ENCODE results near the gene NCAM1.

NCAM1 gene

DNA sequence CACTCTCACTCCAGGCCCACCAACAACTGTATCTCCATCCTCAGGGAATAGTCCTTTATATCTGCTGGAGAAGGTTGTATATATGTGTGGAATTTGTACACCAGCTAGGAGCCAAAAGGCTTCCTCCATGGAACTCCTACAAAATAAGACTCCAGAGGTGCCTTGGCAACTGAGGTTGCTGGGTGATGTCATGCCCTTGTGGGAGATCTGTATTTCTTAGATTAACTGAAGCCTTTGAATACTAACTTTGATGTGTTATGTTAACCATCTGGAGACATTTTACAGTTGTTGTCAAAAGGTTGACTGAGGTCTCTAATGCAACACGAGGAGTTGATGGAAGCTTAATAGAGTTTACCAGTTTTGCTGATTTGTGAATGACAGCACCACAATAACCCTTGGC is 213.7 kb downstream of the NCAM1 start:
- no peak for DNase-seq

DNA sequence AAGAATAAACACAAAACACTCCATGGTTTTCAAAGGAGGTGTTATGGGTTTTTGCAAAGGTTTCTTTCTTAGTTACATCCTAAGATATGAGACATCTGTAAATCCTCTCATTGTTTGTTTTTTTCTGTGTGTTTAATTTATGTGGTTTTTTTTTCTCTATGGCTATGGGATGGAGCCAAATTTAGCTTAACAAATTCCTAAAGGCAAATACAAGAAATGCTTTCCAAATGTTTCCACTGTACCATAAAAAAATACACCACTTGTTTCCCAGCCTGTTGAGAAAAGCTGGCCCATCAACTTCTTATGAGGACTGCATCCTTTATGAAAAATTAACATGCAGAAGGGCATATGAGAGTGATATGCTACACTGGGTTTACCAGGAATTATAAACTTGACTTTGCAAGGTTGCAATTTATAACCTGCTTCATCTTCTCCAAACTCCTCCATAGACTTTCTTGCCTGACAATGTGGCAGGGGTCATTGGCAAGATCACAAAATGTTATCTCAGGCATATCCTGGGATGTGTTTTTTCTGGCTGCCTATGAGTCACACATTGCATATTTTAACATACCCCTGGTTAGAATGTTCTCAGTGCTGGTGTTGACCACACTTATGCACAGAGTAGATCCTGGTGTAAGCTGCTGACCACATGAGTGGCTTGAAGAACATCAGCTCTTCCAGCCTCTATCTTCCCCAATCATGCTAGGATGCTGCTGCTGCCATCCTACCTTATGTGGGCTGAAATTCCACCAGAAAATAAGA is 215.6 kb downstream of the NCAM1 start:
- DNase-seq = no peak

DNA sequence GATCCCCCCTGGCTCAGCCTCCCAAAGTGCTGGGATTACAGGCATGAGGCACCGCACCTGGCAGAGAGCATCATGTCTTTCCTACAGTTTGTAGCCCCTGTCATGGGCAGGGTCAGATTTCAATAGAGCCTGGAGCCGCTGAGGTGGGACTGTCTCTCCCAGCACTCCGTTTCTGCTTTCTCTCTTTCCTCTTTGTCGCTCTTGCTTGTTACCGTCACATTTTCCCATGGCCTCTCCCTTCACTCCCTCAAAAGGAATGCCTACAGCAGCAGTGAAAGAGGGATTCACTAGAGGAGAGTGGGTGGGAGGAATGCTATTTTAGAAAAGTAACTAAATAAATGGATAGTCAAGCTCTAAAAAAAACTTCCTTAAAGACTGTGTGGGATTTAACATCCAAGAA is 216.5 kb downstream of the NCAM1 start:
- no peak for DNase-seq

DNA sequence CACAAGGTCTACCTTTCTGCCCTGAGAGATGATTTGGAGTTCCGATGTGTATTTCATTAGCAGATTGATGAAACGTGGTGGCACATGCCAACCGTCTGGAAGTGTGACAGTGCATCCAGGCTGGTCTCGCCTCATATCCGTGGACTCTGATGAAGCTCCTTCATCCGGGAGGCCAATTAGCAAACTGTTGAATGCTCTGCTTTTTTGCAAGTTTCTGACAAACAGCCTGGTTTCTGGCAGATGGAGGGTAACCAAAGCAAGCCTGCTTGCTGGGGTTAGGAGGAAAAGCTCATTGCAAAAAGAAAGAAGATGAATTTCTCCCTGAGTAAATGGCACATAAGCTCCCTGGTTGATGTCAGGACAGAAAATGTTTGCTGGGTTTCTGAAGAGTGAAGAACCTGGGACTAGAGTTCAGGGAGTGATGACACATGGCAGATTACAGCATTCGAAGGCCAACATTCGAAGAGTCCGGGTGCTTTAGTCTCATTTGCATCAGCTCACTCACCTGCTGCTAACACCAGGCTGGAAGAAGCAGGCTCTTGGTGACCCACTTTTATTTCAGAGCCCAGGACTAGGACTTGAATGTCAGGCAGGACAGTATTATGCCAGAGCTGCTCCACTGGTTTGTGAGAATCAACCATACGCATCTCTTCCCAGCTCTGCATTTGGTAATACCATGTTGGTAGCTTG is 217.3 kb downstream of the NCAM1 start:
- DNase-seq = no peak

DNA sequence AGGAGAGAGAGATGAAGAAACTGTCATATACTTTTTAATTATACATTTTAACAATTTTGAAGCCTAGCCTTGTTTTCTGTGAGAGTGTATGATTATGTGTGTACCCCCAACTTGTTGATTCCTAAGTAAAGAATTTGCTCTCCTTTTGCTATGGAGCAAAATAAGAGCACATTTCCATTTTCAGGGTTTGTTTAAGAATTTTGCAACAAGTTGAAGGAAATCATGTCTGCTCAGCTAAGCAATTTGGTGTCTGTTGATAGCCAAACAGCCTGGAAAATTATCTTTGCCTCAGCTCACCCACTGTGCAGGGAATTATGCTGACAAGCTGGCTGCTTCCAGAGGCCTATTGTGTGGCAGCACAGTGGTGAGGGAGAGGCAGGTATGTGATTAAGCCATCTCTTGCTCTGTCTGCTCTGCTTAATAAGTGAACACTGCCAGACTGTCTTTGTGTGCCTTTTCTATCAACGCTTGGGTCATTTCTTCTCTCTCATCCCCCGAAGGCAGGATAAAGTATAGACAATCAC is 218.0 kb downstream of the NCAM1 start:
- no peak for DNase-seq

DNA sequence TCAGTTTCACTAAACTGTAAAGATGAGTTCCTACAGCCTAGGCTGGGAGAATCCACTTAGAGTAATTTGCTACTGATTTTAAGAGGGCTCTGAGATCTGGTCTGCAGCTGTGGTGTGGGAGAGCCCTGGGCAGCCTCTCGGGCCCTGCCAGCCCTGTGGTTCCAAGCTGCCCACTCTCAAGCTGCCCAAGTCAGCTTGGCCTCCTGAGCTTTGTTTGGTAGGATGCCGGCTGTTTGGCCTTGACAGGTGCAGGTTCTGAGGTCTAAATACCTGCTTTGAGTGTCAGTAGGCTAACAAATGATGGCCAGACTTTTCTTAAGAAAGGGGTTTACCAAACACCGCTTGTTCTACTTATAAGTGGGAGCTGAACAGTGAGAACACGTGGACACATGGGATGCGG is 219.9 kb downstream of the NCAM1 start:
- DNase-seq = no peak

DNA sequence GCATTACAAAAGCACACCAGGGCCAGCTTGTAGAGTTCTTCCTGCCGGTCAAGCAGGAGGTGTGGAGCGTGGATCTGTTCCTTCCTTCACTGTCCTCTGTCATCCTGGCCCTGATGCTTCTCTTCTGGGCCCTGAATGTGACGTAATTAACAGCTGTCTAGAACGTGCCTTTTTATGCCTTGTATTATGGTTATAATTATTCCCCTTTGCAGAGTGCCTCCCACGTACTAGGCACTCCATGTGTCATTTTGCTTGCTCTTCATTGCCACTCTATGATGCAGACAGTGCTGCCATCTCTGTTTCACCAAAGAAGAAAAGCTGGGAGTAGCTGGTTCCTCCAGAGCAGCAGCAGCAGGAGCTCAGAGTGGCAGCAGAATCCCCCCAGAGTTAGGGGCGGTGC is 221.1 kb downstream of the NCAM1 start:
- no peak for DNase-seq

DNA sequence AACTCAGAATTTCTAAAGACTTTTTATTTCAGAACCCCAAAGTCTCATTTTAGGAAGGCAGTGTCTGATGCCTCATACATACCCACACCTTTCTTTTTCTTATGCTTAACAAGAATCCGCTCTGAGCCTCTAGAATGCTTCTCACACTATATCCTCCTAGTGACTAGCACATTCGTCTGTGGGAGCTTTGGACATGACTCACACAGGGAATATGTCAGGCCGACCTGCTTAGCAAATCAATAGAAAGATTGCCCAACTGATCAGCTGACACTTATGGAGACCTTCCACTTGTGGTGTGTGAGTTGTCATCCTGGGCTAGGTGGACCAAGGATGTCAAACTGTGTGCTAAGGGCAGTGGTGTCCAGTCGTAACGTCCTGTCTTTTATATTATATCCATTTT is 223.3 kb downstream of the NCAM1 start:
- DNase-seq = no peak

DNA sequence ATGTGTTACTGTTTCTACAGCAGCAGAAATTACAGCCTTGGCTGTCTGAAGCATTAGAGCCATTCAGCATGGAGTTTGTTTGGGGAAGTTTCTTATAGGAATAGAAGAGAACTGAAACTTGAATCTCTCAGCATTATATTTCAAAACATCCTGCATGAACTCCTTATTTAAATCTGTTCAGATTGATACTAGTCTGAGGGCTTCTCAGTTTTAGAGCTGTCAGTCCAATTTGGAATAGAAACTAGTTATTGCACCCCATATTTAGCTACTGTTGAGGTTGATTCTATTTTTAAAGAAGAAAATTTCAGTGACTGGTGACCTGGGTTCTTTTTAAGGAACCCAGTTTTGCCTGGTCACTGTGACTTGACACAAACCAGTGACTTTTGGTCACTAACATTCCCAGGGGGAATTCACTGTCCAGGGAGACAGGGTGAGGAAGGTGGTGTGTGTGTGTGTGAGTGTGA is 227.2 kb downstream of the NCAM1 start:
- no peak for DNase-seq

DNA sequence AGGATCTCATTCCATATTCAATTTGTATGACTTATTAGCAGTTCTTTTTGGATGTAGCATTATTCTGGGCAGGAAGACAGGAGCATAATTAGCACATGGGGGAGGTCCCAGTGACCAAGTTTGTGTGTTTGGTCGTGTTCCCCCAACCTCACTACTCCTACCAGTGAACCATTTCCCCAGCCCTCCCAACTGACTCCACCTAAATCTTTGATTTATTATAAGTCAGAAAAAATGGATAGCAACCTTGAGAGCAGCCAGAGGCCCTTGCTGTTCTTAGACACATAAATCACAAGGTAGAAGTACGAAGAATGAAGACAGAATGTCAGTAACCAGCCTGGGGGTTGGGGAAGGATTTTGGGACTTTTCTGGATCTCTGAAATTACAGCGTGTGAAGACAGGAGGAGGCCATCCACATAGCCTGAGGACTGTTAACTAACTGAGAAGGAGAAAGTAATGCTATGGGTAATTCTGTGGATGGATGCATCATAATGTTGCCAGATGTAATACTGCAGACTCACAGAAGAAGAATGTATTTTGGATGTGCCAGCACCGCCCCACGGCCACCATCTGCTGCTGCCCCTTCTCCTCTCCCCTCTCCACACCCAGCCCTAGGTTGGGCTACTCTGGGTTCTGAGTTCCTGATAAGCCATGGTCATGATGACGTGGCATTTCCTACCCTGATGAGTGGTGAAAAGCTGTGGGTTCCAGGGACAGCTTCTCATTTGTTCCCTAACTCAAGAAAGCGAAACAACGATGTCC is 228.9 kb downstream of the NCAM1 start:
- no peak for DNase-seq

DNA sequence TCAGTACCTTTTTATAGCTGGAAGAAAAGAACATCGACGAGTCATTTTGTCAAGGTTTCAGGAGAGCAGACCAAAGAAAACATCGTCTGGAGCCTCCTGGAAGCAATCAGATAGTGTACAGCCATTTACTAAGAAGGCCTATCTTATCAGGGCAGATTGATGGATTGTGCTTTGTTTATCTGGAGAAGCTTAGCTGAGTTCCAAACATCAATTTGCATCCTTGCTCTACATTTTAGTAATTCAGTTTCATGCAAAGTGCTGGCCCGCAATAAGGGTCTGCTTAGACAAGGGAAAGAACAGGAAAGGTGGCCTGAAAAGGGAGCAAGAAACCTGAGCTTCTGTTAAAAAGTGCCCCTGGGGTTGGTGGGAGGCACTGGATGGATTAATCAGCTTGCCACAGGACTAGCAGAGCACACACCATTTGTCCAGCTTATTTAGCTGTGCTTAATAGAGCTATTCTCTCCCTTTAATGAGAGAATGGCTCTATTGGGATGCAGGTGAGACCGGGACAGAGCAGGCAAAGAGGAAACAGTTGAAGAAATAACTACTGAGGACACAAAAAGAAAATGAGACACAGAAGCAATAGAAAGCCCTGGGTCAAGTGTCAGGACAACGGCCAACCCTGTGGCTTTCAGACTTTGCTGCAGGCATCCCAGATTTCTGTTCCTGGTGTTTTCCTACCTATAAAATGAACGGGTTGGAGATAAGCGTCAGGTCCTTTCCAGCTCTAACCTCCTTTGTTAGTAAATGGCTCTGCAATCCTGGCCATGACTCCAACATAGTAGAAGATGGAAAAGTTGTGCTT is 231.1 kb downstream of the NCAM1 start:
- DNase-seq = no peak

DNA sequence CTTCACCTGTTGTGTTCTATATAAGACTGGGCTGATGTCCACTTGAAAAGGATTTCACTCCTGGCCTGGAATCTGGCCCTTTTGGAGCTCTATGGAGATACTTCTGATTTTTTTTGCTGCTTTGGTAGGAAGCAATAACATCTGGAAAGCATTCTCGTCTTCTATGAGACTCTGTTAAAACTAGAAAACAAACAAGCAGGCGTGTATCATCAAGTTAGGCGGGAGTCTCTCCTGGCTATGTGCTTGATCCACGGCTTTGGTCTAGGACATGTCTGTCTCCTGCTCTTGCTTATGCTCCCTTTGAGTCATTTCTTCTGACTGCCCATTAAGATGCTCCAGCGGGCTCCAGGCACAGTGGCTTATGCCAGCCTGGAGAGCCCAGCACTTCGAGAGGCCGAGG is 231.8 kb downstream of the NCAM1 start:
- DNase-seq = no peak

DNA sequence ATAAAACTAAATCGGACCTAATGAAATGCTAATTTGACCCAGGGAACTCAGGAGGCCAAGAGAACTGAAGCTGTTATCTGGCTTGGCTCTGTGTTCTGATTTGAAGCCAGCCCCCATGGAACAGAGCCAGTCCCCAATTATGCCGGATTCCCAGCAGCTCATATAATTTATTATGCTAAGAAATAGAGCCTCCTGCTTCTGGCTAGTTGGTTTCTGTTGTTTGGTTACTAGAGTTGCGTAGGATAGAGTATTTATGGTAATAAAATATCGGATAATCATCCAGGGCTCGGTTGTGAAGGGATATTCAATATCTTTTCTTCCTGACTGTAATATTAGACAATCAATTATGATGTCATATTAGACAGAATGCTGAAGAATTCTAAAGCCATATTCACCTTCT is 232.7 kb downstream of the NCAM1 start:
- no peak for DNase-seq

DNA sequence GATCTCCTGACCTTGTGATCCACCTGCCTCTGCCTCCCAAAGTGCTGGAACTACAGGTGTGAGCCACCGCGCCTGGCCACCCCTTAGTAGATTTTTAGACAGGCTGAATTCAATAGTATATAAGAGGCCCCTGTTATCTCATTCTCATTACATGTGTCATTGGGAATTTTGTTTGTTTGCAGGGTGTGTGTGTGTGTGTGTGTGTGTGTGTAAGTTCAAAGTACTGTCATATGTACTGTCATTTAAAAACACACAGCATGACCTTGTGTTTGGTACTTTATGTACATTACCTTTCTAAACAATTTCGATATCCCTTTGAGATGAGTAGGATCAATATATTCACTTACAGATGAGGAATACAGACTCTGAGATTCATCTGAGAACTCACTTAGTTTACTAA is 234.5 kb downstream of the NCAM1 start:
- DNase-seq = no peak

DNA sequence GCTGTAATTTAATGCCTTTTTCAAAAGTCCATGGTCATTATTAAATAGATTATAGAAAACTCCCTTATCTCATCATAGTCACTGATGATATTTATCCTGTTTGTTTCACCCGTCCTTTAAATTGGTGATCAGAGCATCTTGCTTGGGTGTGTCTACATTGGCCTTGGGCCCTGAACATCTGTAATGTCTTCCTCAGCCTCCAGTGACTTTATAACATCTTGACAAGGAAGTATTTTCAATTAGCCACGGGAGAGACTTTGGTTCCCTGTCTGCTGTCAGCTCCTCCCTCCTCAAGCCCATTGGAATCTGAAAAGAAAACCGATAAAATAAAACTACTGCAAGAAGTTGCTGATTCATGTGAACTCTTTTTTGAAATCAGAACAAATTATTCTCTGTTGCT is 236.2 kb downstream of the NCAM1 start:
- no peak for DNase-seq

DNA sequence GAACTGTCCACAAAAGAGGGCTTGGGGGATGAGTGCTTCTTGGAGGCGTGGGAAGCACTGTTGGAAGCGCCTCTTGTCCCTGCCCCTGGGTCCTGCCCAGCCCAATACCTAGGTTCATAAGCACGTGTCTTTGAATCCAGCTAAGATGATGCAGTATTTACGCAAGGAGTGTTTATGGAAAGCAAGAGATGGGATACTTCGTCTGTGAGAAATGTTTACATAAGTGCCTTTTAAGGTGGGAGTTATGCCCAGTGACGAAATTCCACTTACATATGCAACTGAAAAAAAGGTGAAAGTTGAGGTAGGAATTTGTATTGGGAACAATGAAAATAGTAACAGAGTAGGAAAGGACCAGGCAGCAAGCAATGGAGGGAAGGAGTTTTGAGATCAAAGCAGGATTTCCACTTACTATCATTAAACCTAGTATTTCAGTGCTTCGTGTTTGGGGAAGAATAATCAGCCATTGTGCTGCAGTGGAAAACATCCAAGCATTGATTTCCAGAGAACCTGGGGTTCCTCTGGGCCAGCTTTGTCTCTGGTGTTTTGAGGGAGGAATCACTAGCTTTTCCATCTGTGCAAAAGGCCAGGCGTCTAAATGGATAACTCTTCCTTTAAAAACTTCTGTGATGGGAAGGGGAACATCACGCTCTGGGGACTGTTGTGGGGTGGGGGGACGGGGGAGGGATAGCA is 237.9 kb downstream of the NCAM1 start:
- DNase-seq = no peak

DNA sequence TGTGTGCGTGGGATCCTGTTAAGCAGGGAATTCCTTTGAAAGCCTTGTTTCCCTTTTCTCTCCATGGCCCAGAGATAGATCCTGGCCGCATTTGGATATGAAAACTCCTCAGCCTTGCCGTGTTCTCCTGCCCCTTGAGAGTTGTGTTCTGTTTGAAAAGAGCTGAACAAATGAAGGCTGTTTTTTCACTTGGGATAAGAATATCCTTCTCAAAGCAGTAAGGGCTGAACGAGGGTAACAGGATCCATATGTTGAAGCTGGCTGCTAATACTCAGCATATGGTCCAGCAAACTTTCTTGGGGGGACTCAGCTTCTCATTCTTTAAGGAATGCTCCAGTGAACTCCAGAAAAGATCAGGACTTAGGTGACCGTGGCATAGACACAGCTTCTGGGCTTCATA is 238.6 kb downstream of the NCAM1 start:
- DNase-seq = no peak

DNA sequence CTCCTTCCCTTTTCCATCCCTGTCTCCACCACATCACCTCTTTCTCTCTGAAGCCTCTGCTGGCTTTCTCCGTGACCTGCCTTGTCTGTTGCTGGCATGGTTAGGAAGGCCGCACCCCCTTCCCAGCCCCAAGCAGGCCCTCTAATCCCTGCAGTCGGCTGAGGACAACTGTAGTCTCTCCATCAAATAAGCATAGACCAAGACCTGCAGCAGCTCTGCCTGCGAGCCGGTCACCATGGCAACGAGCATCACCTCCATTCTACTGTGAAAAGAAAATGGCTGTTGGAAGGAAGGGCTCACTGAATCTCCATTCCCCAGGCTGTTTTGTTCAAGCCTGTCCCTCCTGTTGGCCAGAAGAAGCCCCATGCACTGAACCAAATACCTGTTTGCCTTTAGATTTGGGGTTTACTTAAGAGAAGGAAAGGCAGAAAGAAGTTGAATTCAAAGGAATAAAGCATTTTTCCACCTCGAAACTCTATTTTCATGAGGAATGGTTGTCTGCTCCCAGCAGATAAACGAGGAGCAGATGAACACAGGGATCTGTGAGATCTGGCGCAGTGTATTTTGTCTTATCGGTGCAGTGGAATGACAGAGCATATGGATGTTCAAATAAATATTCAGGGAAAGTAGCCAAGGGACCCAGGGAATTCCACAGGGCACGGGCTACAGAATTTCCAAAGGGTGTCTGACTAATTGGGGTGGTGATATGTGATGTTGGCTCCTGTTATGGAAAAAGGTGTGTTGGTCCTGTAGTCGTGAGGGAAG is 240.0 kb downstream of the NCAM1 start:
- no peak for DNase-seq

DNA sequence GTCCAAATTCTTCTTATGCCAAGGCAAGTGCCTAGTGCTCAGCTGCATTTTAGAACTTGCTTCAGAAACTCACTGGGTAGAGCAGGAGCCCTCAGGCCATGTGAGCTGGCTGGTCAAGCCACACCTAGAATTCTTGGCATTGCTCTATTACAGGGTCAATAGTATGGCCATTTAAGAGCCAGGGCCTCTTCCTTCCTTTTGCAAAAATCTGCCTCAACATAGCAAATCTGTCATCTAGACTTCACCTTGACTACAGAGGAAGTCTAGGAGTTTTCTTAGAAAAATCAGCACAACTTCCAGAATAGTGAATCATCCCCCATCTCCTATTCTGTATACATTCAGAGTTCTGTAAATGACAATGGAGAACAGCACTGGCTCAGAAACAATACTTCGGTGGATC is 241.2 kb downstream of the NCAM1 start:
- no peak for DNase-seq

DNA sequence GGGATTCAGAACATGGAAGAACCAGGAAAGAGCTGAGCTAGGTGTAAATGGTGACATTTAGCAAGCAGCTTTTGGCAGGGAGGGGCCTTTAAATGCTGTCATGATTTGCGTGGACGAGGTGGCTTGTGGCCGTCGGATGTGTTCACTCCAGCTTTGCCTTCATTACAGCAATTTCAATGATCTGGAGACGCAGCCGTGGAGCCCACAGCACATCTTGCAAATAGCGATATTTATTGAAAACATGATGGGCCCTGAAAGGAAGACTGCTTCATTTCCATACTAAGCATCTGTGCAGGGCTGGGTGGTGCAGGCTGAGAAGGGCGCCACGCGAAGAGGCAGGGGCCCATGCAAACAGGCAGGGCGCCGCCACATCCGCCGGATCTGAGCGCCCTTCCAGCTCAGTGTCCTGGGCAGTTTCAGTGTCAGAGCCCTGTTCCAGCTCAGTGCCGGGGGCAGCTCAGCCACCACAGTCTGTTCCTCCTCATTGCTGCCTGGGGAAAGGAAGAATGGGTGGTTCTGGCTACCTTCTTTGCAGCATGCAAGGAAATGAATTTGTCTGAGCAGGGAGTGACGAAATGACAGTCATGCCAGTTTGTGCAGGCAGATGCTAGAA is 242.0 kb downstream of the NCAM1 start:
- no peak for DNase-seq

DNA sequence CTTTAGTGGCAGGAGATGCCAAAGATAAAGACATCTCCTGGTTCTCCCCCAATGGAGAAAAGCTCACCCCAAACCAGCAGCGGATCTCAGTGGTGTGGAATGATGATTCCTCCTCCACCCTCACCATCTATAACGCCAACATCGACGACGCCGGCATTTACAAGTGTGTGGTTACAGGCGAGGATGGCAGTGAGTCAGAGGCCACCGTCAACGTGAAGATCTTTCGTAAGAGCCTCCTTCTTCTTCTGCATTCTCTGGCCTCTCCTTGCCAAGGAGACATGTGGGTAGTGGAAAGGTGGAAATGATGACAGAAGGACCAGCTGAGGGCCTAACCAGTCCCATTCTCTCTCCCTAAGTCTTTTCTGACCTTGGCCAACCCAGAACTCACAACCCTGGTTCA is 243.1 kb downstream of the NCAM1 start:
- DNase-seq = no peak

All from NCI-H1694 (cell line).